GM23338 (cell line): ENCODE measurements around the gene LSP1. TPM values are rescaled to one million over a fixed set of nuclear protein-coding genes. Genes with fewer than 3 reads are reported as not detected.

Source experiments
- ATAC-seq: fragments of 200-7000 bp; cut with Tn5 transposase; 3 replicates; pipeline ENCODE4 v1.9.1; 2020
- DNase-seq: peaks from one replicate; pipeline ENCODE4 v3.0.0-alpha.2; 2015; ENCODE audit warnings: low spot score
- H2AFZ ChIP-seq: fragments of 200-600 bp; sonication (generic); 2 replicates; pipeline ENCODE4 v1.8.0; 2016; ENCODE audit warnings: antibody characterized with exemption, mild to moderate bottlenecking, moderate library complexity
- H3F3A ChIP-seq: fragments of 200-600 bp; sonication (generic); replicated peaks from 2 replicates; pipeline ENCODE4 v1.8.0; 2017; ENCODE audit warnings: antibody characterized with exemption, mixed run types, low read depth
- H3K27ac ChIP-seq: fragments of 200-600 bp; sonication (generic); 2 replicates; pipeline ENCODE4 v1.6.1; 2016; ENCODE audit warnings: low read depth
- H3K27me3 ChIP-seq: fragments of 200-600 bp; sonication (generic); 2 replicates; pipeline ENCODE4 v1.8.0; 2016; ENCODE audit warnings: mild to moderate bottlenecking, mixed run types, moderate library complexity; ENCODE audit not compliant: insufficient read depth
- H3K36me3 ChIP-seq: fragments of 200-600 bp; sonication (generic); 2 replicates; pipeline ENCODE4 v1.8.0; 2016; ENCODE audit warnings: mild to moderate bottlenecking; ENCODE audit not compliant: insufficient read depth
- H3K4me1 ChIP-seq: fragments of 200-600 bp; sonication (generic); 2 replicates; pipeline ENCODE4 v1.8.0; 2016; ENCODE audit warnings: mild to moderate bottlenecking, moderate library complexity; ENCODE audit not compliant: insufficient read depth
- H3K4me2 ChIP-seq: fragments of 200-600 bp; sonication (generic); 2 replicates; pipeline ENCODE4 v1.7.1; 2017; ENCODE audit warnings: mixed run types
- H3K4me3 ChIP-seq: fragments of 200-600 bp; sonication (generic); 2 replicates; pipeline ENCODE4 v1.6.1; 2016; ENCODE audit warnings: mixed run types
- H3K79me2 ChIP-seq: fragments of 200-600 bp; sonication (generic); replicated peaks from 2 replicates; pipeline ENCODE4 v1.8.0; 2017; ENCODE audit warnings: mild to moderate bottlenecking; ENCODE audit not compliant: insufficient read depth
- H3K9me2 ChIP-seq: fragments of 200-600 bp; sonication (generic); 2 replicates; pipeline ENCODE4 v1.8.0; 2017; ENCODE audit not compliant: insufficient read depth
- H4K20me1 ChIP-seq: fragments of 200-600 bp; sonication (generic); replicated peaks from 2 replicates; pipeline ENCODE4 v1.8.0; 2017; ENCODE audit warnings: mild to moderate bottlenecking; ENCODE audit not compliant: insufficient read depth
- H3K27ac Mint-ChIP-seq: 2 replicates; pipeline ENCODE4 v1.8.0; 2020; ENCODE audit warnings: inconsistent platforms, mild to moderate bottlenecking, moderate library complexity, mixed read lengths
- H3K27me3 Mint-ChIP-seq: 3 replicates; pipeline ENCODE4 v1.8.0; 2022; ENCODE audit warnings: low read depth, mild to moderate bottlenecking, moderate library complexity, mixed read lengths, inconsistent platforms; ENCODE audit not compliant: insufficient read depth, poor library complexity
- H3K36me3 Mint-ChIP-seq: 3 replicates; pipeline ENCODE4 v1.8.0; 2021; ENCODE audit warnings: low read depth, mild to moderate bottlenecking, inconsistent platforms, moderate library complexity, mixed read lengths
- H3K4me1 Mint-ChIP-seq: 3 replicates; pipeline ENCODE4 v1.8.0; 2020; ENCODE audit warnings: mild to moderate bottlenecking, inconsistent platforms, mixed read lengths
- H3K4me3 Mint-ChIP-seq: 3 replicates; pipeline ENCODE4 v1.8.0; 2021; ENCODE audit warnings: moderate library complexity, mild to moderate bottlenecking, inconsistent platforms, mixed read lengths
- H3K9me3 Mint-ChIP-seq: 3 replicates; pipeline ENCODE4 v1.8.0; 2020; ENCODE audit warnings: moderate library complexity, mild to moderate bottlenecking, inconsistent platforms, mixed read lengths
- CREB1 ChIP-seq: fragments of 250-450 bp; sonication (Bioruptor Pico); IDR thresholded peaks from 2 replicates; pipeline ENCODE4 v1.5.0; 2020; ENCODE audit warnings: low read depth, mild to moderate bottlenecking, moderate library complexity
- ETS1 ChIP-seq: IDR thresholded peaks from 2 replicates; pipeline ENCODE4 v1.6.1; 2016; ENCODE audit warnings: antibody characterized with exemption
- EZH2 ChIP-seq: fragments of 200-600 bp; sonication (generic); IDR thresholded peaks from one replicate; pipeline ENCODE4 v1.8.0; 2017; ENCODE audit warnings: antibody characterized with exemption, mild to moderate bottlenecking, low read depth; ENCODE audit not compliant: unreplicated experiment
- NANOG ChIP-seq: IDR thresholded peaks from 2 replicates; pipeline ENCODE4 v1.6.1; 2016; ENCODE audit warnings: antibody characterized with exemption, borderline replicate concordance
- STAT1 ChIP-seq: IDR thresholded peaks from one replicate; pipeline ENCODE4 v1.6.1; 2016; ENCODE audit warnings: antibody characterized with exemption; ENCODE audit not compliant: unreplicated experiment
- ZNF114 ChIP-seq: fragments of 250-450 bp; sonication (Bioruptor Pico); IDR thresholded peaks from 2 replicates; pipeline ENCODE4 v1.5.0; 2020; ENCODE audit warnings: mild to moderate bottlenecking, moderate library complexity
- ZNF331 ChIP-seq: fragments of 250-450 bp; sonication (Bioruptor Pico); IDR thresholded peaks from 2 replicates; pipeline ENCODE4 v1.5.0; 2020; ENCODE audit warnings: low read depth, mild to moderate bottlenecking, moderate library complexity
- ZNF462 ChIP-seq: fragments of 250-450 bp; sonication (Bioruptor Pico); IDR thresholded peaks from 2 replicates; pipeline ENCODE4 v1.5.0; 2020; ENCODE audit warnings: mild to moderate bottlenecking, moderate library complexity
- polyA plus RNA-seq: library from polyadenylated mRNA; unstranded; fragments of >200 nt; fragmentation: Nextera tagmentation; extraction: Ambion mirVana; gene quantifications from 2 replicates; pipeline ENCODE4 v1.2.1, GENCODE V29; 2016
- total RNA-seq: library from RNA; depleted of rRNA; stranded (reverse); fragments of >200 nt; shearing (Covaris generic); gene quantifications from 2 replicates; pipeline ENCODE4 v1.2.3, GENCODE V29; 2014
- TF ChIP-seq, protein P1 (sequence below): IDR thresholded peaks from one replicate; pipeline ENCODE4 v1.6.1; 2018; ENCODE audit warnings: antibody characterized with exemption; ENCODE audit not compliant: unreplicated experiment

Gene LSP1
- total and polyA plus RNA-seq, 2 experiments from 2014 or later: 0.84 TPM; not detected in 1

GRCh38 chr11:1870326-1870696, 17.4 kb downstream of the LSP1 start:
- no peaks in the 10 kb centered on the region for H3K9me3 Mint-ChIP-seq
- Histone ChIP-seq H3K27ac (no peak overlapping the region), H3K4me1 (no peaks in the 10 kb centered on the region), H3K4me2 (no peak overlapping the region), H3K9me2 (no peaks in the 10 kb centered on the region), H3K27me3 (no peaks in the 10 kb centered on the region), H3F3A (no peaks in the 10 kb centered on the region), H3K36me3 (no peaks in the 10 kb centered on the region), H2AFZ (no peak overlapping the region), H4K20me1 (no peaks in the 10 kb centered on the region), H3K4me3 (no peak overlapping the region), H3K79me2 (no peaks in the 10 kb centered on the region)
- ATAC-seq (no peak), DNase-seq (no peak)
- no peaks in the 10 kb centered on the region for H3K36me3 Mint-ChIP-seq
- TF ChIP-seq ZNF114 (CRISPR knock-in tag) (no peak), ZNF462 (CRISPR knock-in tag) (no peak), STAT1 (no peak), ZNF331 (no peak), ETS1 (no peak), EZH2 (no peak), CREB1 (CRISPR knock-in tag) (no peak), NANOG (no peak)
- TF ChIP-seq, protein P1, sequence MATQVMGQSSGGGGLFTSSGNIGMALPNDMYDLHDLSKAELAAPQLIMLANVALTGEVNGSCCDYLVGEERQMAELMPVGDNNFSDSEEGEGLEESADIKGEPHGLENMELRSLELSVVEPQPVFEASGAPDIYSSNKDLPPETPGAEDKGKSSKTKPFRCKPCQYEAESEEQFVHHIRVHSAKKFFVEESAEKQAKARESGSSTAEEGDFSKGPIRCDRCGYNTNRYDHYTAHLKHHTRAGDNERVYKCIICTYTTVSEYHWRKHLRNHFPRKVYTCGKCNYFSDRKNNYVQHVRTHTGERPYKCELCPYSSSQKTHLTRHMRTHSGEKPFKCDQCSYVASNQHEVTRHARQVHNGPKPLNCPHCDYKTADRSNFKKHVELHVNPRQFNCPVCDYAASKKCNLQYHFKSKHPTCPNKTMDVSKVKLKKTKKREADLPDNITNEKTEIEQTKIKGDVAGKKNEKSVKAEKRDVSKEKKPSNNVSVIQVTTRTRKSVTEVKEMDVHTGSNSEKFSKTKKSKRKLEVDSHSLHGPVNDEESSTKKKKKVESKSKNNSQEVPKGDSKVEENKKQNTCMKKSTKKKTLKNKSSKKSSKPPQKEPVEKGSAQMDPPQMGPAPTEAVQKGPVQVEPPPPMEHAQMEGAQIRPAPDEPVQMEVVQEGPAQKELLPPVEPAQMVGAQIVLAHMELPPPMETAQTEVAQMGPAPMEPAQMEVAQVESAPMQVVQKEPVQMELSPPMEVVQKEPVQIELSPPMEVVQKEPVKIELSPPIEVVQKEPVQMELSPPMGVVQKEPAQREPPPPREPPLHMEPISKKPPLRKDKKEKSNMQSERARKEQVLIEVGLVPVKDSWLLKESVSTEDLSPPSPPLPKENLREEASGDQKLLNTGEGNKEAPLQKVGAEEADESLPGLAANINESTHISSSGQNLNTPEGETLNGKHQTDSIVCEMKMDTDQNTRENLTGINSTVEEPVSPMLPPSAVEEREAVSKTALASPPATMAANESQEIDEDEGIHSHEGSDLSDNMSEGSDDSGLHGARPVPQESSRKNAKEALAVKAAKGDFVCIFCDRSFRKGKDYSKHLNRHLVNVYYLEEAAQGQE: no peak
- H3K4me3 Mint-ChIP-seq: no peak overlapping the region
- no peak overlapping the region for H3K27ac Mint-ChIP-seq
- peaks cover 2% of the 10 kb centered on the region; the same call in 1 of the 3 replicates for H3K4me1 Mint-ChIP-seq
- H3K27me3 Mint-ChIP-seq: peaks cover 4% of the 10 kb centered on the region
